ENCODE measurements around the gene MORN3.

Gene MORN3

DNA sequence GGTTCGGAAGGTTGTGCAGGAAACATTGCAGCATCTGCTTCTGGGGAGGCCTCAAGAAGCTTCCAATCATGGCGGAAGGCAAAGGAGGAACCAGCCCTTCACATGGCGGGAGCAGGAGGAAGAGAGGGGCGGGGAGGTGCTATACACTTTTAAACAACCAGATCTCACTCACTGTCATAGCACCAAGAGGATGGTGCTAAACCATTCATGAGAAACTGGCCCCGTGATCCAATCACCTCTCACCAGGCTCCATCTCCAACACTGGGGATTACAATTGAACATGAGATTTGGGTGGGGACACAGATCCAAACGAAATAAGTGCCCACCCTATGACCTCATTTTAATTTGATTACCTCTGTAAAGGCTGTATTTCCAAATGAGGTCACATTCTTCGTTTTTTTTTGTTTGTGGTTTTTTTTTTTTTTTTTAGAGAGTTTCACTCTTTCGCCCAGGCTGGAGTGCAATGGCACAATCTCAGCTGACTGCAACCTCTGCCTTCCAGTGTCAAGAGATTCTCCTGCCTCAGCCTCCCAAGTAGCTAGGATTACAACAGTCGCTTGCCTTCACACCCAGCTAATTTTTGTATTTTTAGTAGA is 54.5 kb downstream of the MORN3 start:
- Mint-ChIP-seq H3K27me3 (no peaks in the 10 kb centered on the region), H3K4me3 (no peak overlapping the region), H3K4me1 (peaks cover 13% of the 10 kb centered on the region), H3K9me3 (no peaks in the 10 kb centered on the region), H3K27ac (no peak overlapping the region), H3K36me3 (ENCODE audit: low read depth) (no peaks in the 10 kb centered on the region)
- ATAC-seq (no peak), DNase-seq (no peak)

- no peaks in the 10 kb centered on the region for H3K9me3 Mint-ChIP-seq
- ATAC-seq = no peak
- H3K27me3 Mint-ChIP-seq = no peaks in the 10 kb centered on the region
Measured at GRCh38 chr12:121613462-121613861, 56.0 kb downstream of the MORN3 start.

GRCh38 chr12:121611306-121611705 is 58.1 kb downstream of the MORN3 start:
- no peak overlapping the region for H3K4me3 Mint-ChIP-seq
- no peaks in the 10 kb centered on the region for H3K27me3 Mint-ChIP-seq
- ATAC-seq (no peak), DNase-seq (peak; percentile 52)
- H3K4me1 Mint-ChIP-seq = peaks cover 7% of the 10 kb centered on the region
- H3K9me3 Mint-ChIP-seq = no peaks in the 10 kb centered on the region
- no peak overlapping the region for H3K27ac Mint-ChIP-seq
- H3K36me3 Mint-ChIP-seq (ENCODE audit: low read depth) = no peaks in the 10 kb centered on the region

More at GRCh38 chr12:121613462-121613861, 56.0 kb downstream of the MORN3 start:
- Mint-ChIP-seq H3K27ac (no peak overlapping the region), H3K4me3 (no peak overlapping the region), H3K36me3 (ENCODE audit: low read depth) (no peaks in the 10 kb centered on the region), H3K4me1 (peaks cover 9% of the 10 kb centered on the region)
- DNase-seq = no peak

DNA sequence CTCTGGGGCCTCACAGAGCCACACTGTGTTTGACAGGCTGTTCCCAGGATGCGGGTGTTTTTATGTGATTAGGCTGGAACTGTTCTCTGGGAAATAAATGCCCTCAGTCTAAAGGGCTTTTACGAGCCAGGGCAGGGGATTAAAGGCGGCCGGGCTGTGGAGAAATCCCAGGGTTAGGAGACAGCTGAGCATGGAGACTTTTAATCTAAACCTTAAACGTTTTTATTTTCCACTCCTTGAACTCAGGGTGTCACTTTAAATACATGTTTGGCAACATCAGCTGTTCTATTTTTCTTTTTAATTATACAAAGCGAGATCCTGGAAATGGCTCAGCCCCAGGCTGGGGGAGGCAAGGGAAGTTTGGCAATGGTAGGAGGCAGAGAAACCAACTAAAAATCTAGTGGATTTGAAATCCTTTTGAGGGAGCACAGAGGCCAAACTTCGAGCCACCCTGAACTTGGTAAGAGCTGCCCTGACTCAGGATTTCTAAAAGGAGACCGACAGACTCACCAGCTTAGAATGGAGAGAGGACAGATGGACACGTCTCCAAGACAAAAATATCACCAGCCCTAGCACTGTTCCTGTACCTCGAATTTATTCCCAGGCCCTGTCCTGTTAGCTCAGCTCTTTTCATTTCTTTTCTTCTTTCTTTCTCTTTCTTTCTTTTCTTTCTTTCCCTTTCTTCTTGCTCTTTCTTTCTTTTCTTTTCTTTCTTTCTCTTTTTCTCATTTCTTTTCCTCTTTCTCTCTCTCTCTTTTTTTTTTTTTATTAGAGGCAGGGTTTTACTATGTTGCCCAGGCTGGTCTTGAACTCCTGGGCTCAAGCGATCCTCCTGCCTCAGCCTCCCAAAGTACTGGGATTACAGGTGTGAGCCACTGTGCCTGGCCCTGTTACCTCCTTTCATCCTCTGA is 59.0 kb downstream of the MORN3 start:
- Mint-ChIP-seq H3K36me3 (ENCODE audit: low read depth) (no peaks in the 10 kb centered on the region), H3K4me3 (no peak overlapping the region), H3K27ac (no peak overlapping the region), H3K9me3 (no peaks in the 10 kb centered on the region), H3K4me1 (peaks cover 4% of the 10 kb centered on the region), H3K27me3 (no peaks in the 10 kb centered on the region)
- DNase-seq (no peak), ATAC-seq (no peak)

- Mint-ChIP-seq H3K27me3 (no peaks in the 10 kb centered on the region), H3K4me1 (no peaks in the 10 kb centered on the region), H3K27ac (no peak overlapping the region), H3K9me3 (no peaks in the 10 kb centered on the region), H3K36me3 (ENCODE audit: low read depth) (no peaks in the 10 kb centered on the region), H3K4me3 (no peak overlapping the region)
- ATAC-seq (no peak), DNase-seq (no peak)
Measured at GRCh38 chr12:121608301-121608700, 61.2 kb downstream of the MORN3 start.

DNA sequence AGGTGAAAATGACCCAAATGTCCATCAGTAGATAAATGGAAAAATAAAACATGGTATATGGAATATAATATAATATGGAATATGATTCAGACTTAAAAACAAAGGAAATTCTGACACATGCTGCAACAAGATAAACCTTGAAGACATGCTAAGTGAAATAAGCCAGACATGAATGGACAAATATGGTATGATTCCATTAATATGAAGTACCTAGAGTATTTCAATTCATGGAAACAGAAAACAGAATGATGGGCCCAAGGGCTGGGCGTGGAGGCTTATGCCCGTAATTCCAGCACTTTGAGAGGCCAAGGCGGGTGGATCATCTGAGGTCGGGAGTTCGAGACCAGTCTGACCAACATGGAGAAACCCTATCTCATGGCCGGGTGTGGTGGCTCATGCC is 65.9 kb downstream of the MORN3 start:
- DNase-seq = no peak
- no peaks in the 10 kb centered on the region for H3K9me3 Mint-ChIP-seq
- no peaks in the 10 kb centered on the region for H3K27me3 Mint-ChIP-seq
- H3K4me3 Mint-ChIP-seq = no peak overlapping the region
- no peaks in the 10 kb centered on the region for H3K36me3 Mint-ChIP-seq (ENCODE audit: low read depth)
- ATAC-seq = no peak
- no peaks in the 10 kb centered on the region for H3K4me1 Mint-ChIP-seq
- no peak overlapping the region for H3K27ac Mint-ChIP-seq

DNA sequence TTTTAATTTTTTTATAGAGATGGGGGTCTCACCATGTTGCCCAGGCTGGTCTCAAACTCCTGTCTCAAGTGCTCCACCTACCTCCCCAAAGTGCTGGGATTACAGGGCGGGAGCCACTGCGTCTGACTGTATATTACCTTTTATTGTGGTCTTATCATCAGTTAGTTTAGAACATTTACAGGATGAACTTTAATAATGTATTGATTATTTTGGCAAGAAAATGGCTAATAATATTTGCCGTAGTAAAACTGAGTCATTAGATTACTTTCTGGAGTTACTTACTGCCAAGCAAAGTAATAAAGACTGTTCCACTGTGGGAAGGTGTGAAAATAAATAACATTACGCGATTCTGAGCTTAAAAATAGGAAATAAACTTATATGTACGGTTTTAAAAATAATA is 66.7 kb downstream of the MORN3 start:
- ATAC-seq = no peak
- H3K36me3 Mint-ChIP-seq (ENCODE audit: low read depth) = no peaks in the 10 kb centered on the region
- no peak for DNase-seq
- no peak overlapping the region for H3K4me3 Mint-ChIP-seq
- H3K27me3 Mint-ChIP-seq = no peaks in the 10 kb centered on the region
- H3K4me1 Mint-ChIP-seq = no peaks in the 10 kb centered on the region
- no peaks in the 10 kb centered on the region for H3K9me3 Mint-ChIP-seq
- no peak overlapping the region for H3K27ac Mint-ChIP-seq

GRCh38 chr12:121600702-121601336 is 68.6 kb downstream of the MORN3 start:
- H3K9me3 Mint-ChIP-seq = no peaks in the 10 kb centered on the region
- H3K36me3 Mint-ChIP-seq (ENCODE audit: low read depth) = no peaks in the 10 kb centered on the region
- DNase-seq (no peak), ATAC-seq (no peak)
- H3K4me1 Mint-ChIP-seq = no peaks in the 10 kb centered on the region
- H3K27me3 Mint-ChIP-seq = no peaks in the 10 kb centered on the region
- no peak overlapping the region for H3K4me3 Mint-ChIP-seq
- H3K27ac Mint-ChIP-seq = no peak overlapping the region
